Cerebellar nuclear complex (tissue), 1 donor: ENCODE results near the gene CARTPT.

Experiments
- DNase-seq, 2 experiments: peaks; one replicate each; lab custom pipeline; 2025; lab: John Stamatoyannopoulos, UW

The CARTPT gene

GRCh38 chr5:71737931-71738539 is 19.0 kb downstream of the CARTPT start:
- no peak for DNase-seq

GRCh38 chr5:71738662-71739361 is 19.7 kb downstream of the CARTPT start:
- DNase-seq, result no peak

- DNase-seq, result no peak
Measured at GRCh38 chr5:71740015-71740753, 21.1 kb downstream of the CARTPT start.

GRCh38 chr5:71743155-71743554 is 24.1 kb downstream of the CARTPT start:
- no peak for DNase-seq

GRCh38 chr5:71744009-71744790 is 25.1 kb downstream of the CARTPT start:
- DNase-seq, result no peak

- DNase-seq, result no peak
Measured at GRCh38 chr5:71747182-71747581, 28.1 kb downstream of the CARTPT start.

GRCh38 chr5:71748360-71748759 is 29.3 kb downstream of the CARTPT start:
- DNase-seq, result no peak

GRCh38 chr5:71751422-71751821 is 32.3 kb downstream of the CARTPT start:
- no peak for DNase-seq

GRCh38 chr5:71752441-71753190 is 33.5 kb downstream of the CARTPT start:
- DNase-seq, result no peak

GRCh38 chr5:71757590-71758543 is 38.8 kb downstream of the CARTPT start:
- DNase-seq, result no peak

GRCh38 chr5:71762826-71763225 is 43.8 kb downstream of the CARTPT start:
- DNase-seq, result no peak

GRCh38 chr5:71767661-71768060 is 48.6 kb downstream of the CARTPT start:
- DNase-seq, result no peak

GRCh38 chr5:71769287-71769686 is 50.2 kb downstream of the CARTPT start:
- DNase-seq, result no peak

- no peak for DNase-seq
Measured at GRCh38 chr5:71770381-71770780, 51.3 kb downstream of the CARTPT start.
